GM15510 (cell line): ENCODE results near the gene CDH16.

ENCODE experiments used
- POLR2A ChIP-seq: IDR thresholded peaks from 3 replicates; pipeline ENCODE4 v1.6.1; 2011; ENCODE audit warnings: borderline replicate concordance; ENCODE audit not compliant: insufficient read length; ENCODE audit errors: extremely low read depth

CDH16 gene

DNA sequence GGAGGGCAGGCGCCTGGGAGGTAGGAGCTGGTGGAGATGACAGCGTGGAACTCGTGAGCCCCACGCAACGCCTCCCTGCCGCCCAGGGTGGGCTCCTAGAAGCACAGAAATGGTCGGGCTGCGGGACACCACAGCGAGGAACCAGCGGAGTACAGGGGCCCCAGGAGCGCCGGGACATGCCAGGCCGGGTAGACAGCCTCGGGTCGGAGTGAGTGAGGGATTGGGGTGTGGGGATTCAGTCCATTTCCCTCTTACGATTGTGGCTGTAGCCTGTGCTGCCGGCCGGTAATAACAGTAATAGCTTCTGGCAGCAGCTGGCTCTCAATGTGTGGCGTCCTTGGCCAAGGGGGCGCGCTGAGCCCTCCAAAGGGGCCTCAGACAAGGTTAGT is 30.1 kb upstream of the CDH16 start:
- TF ChIP-seq POLR2A = no peak

DNA sequence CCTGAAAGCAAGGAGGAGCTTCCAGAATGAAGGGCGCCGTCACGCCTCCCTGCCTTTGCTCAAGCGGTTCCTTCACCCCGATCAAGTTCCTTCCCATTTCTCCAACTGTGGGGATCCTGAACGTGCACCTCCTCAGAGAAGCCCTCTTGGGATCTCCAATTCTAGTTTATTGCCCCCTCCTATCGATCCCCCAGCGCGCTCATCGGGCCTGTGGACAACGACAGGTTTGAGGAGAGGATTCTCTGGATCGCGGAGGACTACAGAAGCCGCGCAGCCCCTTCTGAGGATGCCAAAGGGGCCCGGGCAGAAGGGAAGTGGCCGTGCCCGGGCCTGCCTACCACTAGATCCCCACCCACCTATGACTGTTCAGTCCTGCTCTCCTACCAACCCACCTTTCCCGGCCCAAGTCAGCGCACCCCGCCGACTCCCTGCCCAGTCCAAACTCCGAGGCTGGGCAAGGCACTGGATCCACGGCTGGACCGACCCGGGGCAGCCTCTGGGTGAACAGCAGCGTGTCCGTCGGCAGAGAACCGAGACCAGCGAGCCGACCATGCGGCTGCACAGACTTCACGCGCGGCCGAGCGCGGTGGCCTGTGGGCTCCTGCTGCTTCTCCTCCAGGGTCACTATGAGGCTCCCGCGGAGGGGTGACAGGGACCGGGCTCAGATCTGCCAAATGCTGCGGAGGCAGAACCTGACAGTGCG is 29.6 kb upstream of the CDH16 start:
- no peak for TF ChIP-seq POLR2A

DNA sequence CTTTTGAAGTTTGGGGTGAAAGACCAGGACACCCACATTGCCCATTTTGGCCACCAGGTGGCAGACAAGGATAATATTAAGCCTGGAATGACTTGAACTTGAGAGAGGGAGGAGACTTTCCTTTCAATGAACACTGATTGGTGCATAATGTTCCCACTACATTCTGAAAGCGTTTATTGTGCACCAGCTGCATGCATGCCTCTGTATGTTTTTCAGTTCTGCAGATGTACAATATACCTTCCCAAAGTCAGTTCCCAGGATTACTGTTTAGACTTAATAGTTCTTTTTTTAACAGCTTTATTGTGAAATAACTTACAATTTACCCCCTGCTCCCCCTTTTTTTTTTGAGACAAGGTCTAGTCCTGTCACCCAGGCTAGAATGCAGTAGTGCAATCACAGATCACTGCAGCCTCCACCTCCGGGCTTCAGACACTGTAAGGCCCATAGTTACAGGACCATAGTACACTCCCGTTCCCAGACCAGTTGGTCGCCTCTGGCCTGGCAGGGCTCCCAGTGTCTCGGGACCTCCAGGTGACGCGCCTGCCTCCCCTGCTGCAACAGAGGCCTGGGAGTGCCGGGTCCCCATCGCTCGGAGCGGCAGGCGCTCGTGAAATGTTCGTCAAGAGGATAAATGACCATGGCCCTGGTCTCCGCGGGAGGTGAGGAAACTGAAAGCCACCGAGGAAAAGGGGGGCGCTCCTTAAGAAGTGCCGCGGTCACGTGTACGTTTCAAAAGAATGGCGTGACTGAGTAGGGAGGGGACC is 28.8 kb upstream of the CDH16 start:
- no peak for TF ChIP-seq POLR2A

DNA sequence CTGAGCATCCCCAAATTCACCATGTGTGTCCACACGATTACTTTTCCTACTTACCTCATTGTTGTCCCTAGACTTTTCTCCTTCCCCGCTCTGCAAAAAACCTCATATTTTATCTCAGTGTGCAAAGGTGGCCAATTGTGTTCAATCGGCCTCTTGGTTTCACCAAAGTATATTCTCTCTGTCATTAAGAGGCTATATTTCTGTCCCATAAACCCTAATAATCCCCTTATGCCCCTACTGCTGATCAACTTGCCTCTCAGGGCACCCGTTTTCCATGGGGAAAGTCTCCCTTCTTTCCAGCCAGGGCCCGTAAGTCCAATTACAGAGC is 28.3 kb upstream of the CDH16 start:
- TF ChIP-seq POLR2A = no peak

DNA sequence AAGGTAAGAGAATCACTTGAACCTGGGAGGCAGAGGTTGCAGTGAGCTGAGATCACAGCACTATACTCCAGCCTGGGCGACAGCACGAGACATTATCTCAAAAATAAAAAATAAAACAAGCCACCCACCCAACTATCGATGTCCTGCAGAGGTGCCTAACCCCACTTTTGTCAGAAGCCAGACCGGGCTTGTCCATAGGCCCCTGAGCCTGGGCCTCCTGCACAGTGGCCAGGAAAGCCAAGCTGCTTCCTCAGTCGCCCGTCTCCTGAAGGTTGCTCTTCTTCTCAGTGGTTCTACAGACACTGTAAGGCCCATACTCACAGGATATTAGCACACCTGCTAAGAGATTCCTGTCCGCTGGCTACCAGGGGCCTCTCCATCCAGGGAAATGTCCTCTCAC is 27.9 kb upstream of the CDH16 start:
- no peak for TF ChIP-seq POLR2A

DNA sequence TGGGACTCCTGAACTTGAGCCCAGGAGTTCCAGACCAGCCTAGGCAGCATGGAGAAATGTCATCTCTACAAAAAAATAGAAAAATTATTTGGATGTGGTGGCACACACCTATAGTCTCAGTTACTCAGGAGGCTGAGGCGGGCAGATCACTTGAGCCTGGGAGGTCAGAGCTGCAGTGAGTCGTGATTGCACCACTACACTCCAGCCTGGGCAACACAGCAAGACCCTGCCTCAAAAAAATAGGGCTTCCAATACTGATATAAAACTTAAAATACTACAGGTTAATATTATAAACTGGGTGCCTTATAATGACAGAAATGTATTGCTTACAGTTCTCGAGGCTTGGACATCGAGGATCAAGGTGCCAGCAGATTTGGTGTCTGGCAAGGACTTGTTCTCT is 27.3 kb upstream of the CDH16 start:
- TF ChIP-seq POLR2A = no peak

DNA sequence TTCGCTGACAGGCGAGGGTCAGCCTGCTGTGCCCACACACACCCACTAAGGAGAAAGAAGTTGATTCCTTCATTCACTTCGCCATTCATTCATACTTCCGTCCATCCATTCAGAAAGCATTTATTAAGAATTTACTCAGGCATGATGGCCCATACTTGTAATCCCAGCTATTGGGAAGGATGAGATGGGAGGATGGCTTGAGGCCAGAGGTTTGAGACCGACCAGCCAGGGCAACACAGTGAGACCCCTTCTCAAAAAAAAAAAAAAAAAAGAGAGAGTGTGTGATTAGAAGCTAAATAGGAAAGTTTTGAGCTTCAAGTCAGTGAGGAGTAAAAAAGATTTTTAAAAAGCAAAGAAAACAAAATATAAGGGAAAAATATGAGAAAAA is 25.4 kb upstream of the CDH16 start:
- TF ChIP-seq POLR2A = no peak

DNA sequence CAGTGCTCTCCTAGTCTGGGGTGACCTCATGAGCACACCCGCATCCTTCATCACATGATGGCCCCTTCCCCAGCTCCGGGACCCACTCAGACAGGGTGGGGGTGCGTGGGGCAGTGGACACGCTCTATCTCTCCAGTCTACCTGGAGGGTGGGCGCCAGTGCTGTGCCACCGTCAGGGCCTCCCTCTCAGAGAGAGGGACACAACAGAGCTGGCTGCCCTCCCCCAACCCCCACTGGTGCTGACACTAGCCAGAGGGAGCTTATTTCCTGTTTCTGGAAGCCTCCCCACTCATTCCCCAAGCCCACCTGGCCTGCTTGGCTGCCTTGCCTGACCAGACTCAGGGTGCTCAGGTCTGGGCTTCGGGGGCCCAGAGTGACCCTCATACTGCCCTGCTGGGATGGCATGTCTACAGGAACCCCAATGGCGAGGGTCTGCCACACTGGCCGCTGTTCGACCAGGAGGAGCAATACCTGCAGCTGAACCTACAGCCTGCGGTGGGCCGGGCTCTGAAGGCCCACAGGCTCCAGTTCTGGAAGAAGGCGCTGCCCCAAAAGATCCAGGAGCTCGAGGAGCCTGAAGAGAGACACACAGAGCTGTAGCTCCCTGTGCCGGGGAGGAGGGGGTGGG is 24.9 kb upstream of the CDH16 start:
- TF ChIP-seq POLR2A = no peak

DNA sequence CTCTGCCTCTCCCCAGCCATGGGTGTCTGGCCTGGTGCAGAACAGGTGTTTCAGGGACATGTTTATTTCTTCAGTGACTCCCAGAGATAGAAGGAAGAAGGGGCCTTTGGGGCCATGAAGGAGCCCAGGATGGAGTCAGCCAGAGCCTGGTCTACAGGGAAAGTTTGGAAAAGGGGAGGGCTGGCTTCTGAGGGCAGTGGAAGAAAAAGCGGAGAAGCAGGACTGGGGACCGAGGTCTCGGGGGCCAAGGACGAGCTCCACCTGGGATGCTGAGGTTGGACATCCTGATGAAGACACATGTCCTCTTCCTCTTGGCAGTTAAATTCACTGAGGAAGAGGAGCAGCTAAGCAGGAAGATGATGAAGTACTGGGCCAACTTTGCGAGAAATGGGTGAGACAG is 24.3 kb upstream of the CDH16 start:
- no peak for TF ChIP-seq POLR2A

DNA sequence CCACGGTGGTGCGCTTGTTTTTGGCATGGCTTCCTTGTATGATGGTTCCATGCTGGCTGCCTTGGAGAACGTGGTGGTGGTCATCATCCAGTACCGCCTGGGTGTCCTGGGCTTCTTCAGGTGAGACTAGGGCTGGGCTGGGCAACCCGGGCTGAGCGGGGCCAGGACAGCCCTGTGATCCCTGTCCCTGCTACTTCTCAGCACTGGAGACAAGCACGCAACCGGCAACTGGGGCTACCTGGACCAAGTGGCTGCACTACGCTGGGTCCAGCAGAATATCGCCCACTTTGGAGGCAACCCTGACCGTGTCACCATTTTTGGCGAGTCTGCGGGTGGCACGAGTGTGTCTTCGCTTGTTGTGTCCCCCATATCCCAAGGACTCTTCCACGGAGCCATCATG is 21.6 kb upstream of the CDH16 start:
- TF ChIP-seq POLR2A = no peak

DNA sequence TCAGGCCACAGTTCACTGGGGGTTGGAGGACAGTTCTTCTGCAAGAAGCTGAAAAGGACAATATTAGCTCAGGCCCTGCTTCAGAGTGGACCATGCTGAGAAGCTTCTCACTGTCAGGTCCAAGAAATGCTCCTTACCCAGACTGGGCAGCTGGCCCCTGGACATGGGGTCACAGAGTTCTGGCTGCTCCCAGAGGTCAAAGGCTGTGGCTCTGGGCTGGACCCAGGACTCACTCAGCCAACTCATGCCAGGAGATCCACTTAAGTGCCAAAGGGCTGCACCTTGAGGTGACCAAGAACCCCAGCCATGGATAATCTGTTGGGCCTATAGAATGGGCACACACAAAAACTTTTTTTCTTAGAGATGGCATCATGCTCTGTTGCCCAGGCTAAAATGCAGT is 20.7 kb upstream of the CDH16 start:
- TF ChIP-seq POLR2A = no peak

DNA sequence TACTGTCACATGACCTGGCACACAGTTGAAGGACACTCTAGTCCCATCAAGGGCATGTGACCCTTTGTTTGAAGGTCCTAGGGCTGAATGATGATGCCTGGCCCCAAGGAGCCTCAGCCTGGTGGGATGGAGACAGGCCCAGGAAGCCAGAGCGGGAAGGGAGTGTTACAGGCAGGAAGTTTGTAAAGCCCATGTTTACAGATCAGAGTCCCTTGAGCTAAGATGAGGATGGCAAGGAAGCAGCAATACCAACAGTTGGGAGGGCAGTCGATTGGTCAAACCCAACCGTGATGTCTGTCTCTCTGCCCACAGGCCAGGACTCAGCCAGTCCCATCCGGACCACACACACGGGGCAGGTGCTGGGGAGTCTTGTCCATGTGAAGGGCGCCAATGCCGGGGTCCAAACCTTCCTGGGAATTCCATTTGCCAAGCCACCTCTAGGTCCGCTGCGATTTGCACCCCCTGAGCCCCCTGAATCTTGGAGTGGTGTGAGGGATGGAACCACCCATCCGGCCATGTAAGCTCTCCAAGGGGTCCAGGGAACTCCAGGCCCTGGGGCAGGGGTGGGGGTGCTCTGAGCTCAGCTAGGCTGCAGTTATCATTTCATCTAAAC is 19.1 kb upstream of the CDH16 start:
- TF ChIP-seq POLR2A = no peak

DNA sequence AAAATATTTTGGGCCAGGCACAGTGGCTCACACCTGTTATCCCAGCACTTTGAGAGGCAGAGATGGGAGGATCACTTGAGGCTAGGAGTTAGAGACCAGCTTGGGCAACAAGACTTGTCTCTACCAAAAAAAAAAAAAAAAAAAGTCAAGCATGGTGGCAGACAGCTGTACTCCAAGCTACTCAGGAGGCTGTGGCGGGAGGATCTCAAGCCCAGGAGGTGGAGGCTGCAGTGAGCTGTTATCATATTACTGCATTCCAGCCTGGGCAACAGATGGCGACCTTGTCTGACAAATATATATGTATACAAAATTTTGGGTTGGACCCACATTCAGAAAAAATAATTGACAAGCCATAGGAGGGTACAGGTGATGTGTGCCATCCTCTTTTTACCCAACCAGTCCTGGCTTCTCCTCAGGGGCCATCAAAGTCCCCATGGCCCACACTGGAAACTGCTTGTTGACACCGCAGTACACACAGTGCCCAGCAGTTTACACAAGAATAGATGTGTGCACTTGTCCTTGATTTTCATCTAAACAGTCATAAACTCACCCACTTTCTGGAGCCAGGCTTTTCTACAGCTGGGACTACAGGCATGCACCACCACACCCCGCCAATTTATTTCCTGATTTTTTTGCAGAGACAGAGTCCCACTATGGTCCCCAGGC is 18.3 kb upstream of the CDH16 start:
- no peak for TF ChIP-seq POLR2A

DNA sequence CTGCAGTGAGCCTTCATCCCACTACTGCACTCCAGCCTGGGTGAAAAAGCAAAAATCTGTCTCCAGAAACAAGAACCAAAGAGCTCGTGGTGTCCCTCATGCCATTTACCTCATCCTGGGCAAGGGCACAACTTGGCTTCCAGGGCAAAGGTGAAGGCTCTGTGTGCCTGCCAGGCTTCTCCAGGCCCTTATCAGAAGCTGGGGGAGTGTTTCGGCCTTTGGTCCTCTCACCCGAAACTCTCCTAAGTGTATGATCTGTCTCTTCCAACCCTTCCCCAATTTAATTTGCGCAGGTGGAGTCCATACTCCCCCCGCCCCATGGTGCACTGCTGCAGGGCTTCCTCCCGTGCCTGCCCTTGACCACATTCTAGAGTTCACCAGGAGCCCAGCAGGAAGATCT is 17.8 kb upstream of the CDH16 start:
- no peak for TF ChIP-seq POLR2A
